ENCODE measurements around the gene IL23A.

IL23A gene

GRCh38 chr12:56362130-56363059 is 23.7 kb downstream of the IL23A start, which contains the start of gene APOF:
Gene APOF, minus strand, starts transcription at chr12:56362857. Its CDS starts 112 bp downstream, at chr12:56362745.
- DNase-seq (ENCODE audit: low read depth in 2 of 2): no peak
- H3K4me3 ChIP-seq (replicated peaks in 1 of 2; ENCODE audit: low read depth in 2 of 2, low read length in 2 of 2): no peak within 1 kb of the TSS
- no peak for TF ChIP-seq CTCF (IDR thresholded peaks at IDR 0.05; ENCODE audit: low read depth, low read length)

- DNase-seq (ENCODE audit: low read depth in 2 of 2): no peak
- no peak for TF ChIP-seq CTCF (IDR thresholded peaks at IDR 0.05; ENCODE audit: low read depth, low read length)
- H3K4me3 ChIP-seq (replicated peaks in 1 of 2; ENCODE audit: low read depth in 2 of 2, low read length in 2 of 2): no peak overlapping the region
These were observed 28.3 kb downstream of the IL23A start for GRCh38 chr12:56366948-56367347.

- no peak for TF ChIP-seq CTCF (IDR thresholded peaks at IDR 0.05; ENCODE audit: low read depth, low read length)
- no peak overlapping the region for H3K4me3 ChIP-seq (replicated peaks in 1 of 2; ENCODE audit: low read depth in 2 of 2, low read length in 2 of 2)
- DNase-seq (ENCODE audit: low read depth in 2 of 2): no peak
These were observed 34.8 kb downstream of the IL23A start for GRCh38 chr12:56373515-56373914.

GRCh38 chr12:56374726-56375597 is 36.3 kb downstream of the IL23A start:
- TF ChIP-seq CTCF (IDR thresholded peaks at IDR 0.05; ENCODE audit: low read depth, low read length): no peak
- no peak for DNase-seq (ENCODE audit: low read depth in 2 of 2)
- no peak overlapping the region for H3K4me3 ChIP-seq (replicated peaks in 1 of 2; ENCODE audit: low read depth in 2 of 2, low read length in 2 of 2)

- DNase-seq (ENCODE audit: low read depth in 2 of 2): no peak
- no peak overlapping the region for H3K4me3 ChIP-seq (replicated peaks in 1 of 2; ENCODE audit: low read depth in 2 of 2, low read length in 2 of 2)
- no peak for TF ChIP-seq CTCF (IDR thresholded peaks at IDR 0.05; ENCODE audit: low read depth, low read length)
These were observed 37.1 kb downstream of the IL23A start for GRCh38 chr12:56375598-56376434.
